SU-DHL-6 (cell line): ENCODE results near the gene DRAM2.

Experiments
- EZH2phosphoT487 ChIP-seq: fragments of 200-600 bp; sonication (generic), shearing (Covaris generic); conservative IDR thresholded peaks from 2 replicates; pipeline ENCODE4 v1.6.1; 2018; ENCODE audit warnings: mild to moderate bottlenecking, antibody characterized with exemption, low read length, moderate library complexity, mixed read lengths
- TF ChIP-seq, protein P1 (sequence below): fragments of 200-600 bp; sonication (generic); IDR thresholded peaks from one replicate; pipeline ENCODE4 v1.5.1; 2017; ENCODE audit warnings: antibody characterized with exemption, mild to moderate bottlenecking, low read length, moderate library complexity; ENCODE audit not compliant: insufficient read depth, poor library complexity, severe bottlenecking

- TF ChIP-seq, protein P1, sequence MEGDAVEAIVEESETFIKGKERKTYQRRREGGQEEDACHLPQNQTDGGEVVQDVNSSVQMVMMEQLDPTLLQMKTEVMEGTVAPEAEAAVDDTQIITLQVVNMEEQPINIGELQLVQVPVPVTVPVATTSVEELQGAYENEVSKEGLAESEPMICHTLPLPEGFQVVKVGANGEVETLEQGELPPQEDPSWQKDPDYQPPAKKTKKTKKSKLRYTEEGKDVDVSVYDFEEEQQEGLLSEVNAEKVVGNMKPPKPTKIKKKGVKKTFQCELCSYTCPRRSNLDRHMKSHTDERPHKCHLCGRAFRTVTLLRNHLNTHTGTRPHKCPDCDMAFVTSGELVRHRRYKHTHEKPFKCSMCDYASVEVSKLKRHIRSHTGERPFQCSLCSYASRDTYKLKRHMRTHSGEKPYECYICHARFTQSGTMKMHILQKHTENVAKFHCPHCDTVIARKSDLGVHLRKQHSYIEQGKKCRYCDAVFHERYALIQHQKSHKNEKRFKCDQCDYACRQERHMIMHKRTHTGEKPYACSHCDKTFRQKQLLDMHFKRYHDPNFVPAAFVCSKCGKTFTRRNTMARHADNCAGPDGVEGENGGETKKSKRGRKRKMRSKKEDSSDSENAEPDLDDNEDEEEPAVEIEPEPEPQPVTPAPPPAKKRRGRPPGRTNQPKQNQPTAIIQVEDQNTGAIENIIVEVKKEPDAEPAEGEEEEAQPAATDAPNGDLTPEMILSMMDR, result no peak
- TF ChIP-seq EZH2phosphoT487, result no peak
Measured at GRCh38 chr1:111099289-111099688, 40.6 kb downstream of the DRAM2 start.
